Retinal pigment epithelial cell (primary cell): ENCODE data around the gene ITM2C.

Source experiments
- DNase-seq: peaks from one replicate; pipeline ENCODE4 v3.0.0-alpha.2; 2010; ENCODE audit warnings: low read depth
- H3K4me3 ChIP-seq: 2 replicates; pipeline ENCODE4 v1.5.1; 2011; ENCODE audit warnings: mild to moderate bottlenecking, low read length, control low read depth, moderate library complexity
- TF ChIP-seq, protein P1 (sequence below): conservative IDR thresholded peaks from 2 replicates; pipeline ENCODE4 v1.5.1; 2011; ENCODE audit warnings: low read depth, low read length, control low read depth, inconsistent platforms

Gene ITM2C

DNA sequence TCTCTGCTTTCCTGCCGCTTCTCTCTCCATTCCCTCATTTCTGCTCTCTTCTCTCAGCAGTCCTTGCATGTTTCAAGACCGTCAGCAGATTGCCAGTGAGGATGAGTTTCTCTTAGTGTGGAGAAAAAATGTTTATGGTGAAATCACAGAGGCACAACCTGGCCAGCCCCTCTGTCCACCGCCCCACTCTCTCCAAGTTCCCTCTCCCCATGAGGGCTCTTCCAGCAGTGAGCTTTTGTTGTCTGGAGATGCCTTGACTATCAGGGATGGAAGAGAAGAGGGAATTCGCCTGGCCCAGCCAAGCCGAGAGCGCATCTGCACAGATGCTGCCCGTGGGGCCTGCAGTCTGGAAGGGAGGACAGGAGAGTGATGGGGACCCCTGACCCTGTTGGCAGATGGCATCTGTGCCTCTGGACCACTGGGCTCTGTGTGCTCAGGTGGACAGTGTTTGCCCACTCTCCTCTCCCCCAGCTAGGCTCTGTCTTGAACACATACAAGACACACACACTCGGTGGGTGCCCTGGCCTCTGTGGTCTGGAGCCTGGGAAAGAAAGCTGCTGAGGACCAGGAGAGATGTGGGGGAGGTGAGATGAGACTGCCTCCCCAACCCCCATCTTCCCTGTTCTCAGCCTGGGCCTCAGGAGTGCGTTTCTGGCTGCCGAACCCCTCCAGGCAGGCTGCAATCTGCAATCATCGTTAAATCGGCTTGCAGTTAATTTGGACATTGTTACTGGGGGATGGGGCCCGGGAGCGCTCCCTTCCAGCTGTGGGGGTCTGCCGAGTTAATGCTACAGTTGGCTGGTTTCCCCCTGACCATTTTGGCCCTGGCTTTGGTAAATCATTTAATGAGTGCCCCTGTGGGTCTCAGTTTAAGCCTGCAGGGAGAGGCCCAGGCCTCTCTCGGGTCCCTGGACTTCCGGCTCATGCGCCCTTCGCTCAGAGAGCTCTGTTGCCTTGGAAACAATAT is 4.5 kb downstream of the ITM2C start:
- TF ChIP-seq, protein P1, sequence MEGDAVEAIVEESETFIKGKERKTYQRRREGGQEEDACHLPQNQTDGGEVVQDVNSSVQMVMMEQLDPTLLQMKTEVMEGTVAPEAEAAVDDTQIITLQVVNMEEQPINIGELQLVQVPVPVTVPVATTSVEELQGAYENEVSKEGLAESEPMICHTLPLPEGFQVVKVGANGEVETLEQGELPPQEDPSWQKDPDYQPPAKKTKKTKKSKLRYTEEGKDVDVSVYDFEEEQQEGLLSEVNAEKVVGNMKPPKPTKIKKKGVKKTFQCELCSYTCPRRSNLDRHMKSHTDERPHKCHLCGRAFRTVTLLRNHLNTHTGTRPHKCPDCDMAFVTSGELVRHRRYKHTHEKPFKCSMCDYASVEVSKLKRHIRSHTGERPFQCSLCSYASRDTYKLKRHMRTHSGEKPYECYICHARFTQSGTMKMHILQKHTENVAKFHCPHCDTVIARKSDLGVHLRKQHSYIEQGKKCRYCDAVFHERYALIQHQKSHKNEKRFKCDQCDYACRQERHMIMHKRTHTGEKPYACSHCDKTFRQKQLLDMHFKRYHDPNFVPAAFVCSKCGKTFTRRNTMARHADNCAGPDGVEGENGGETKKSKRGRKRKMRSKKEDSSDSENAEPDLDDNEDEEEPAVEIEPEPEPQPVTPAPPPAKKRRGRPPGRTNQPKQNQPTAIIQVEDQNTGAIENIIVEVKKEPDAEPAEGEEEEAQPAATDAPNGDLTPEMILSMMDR: no peak
- H3K4me3 ChIP-seq: no peak overlapping the region
- DNase-seq: no peak

DNA sequence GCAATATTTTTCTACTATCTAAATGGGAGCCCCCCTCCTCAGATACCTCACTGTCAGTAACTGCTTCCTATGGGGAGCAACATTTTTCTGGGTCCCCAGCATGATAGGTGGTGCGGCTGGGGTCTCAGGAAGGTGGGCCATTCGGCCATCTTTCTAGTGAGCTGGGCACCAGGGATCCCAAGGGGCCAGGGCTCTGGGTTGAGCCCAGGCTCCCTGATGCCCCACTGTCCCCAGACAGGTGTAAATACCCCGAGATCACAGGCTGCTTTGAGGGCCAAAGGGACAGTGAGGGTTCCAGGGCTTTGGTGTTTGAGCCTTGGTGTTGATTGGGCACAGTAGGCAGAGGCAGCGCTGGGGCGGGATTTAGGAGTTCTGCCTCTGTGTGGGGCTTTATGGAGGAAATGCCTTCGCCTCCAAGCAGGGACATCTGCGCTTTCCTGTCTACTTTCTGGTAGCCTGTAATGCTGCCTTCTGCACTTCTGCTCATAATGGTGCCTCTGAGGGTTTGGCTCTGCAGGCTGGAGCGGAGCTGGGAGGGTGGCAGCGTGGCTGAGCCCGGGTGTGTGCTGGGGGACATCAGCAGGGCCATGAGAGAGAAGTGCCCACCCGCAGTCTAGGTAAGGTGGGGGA is 5.3 kb downstream of the ITM2C start:
- TF ChIP-seq, protein P1: no peak
- H3K4me3 ChIP-seq: no peak overlapping the region
- no peak for DNase-seq

DNA sequence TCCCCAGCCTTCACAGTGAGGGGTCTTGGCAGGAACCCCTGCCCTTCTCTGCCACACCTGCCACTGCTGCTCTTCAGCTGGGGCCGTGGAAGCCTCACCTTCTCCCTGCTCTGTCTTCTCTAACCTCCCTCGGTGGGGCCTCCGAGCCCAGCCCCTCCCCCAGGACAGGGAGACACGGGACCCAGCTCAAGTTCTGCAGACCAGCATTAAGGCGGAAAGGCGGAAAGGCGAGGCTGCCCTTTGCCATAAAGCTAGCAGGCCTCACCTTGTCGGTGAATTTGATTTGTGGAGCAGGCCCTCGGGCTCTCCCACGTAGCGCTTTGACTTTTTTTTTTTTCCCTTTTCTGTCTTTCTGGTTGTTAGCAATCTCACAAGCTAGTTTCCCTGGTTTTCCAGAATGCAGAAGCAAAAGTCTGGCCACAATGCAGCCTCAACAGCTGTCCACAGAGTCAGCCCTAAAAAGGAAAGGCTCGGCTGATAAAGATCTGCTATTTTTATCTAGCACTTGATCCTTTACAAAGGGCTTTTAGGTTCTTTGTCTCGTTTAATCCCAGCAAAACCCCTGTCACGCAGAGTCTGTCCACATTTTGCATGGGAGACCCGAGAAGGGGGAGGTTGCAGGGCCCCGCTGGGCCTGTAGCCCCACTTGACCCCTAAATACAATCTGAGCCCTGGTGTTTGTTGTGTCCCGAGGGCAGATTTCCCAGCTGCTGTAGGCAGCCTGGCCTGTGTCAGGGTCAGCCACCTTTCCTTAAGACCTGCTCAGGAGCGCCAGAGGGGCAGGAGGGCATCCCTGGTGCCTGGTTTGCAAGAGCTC is 6.0 kb downstream of the ITM2C start:
- TF ChIP-seq, protein P1: no peak
- DNase-seq: no peak
- H3K4me3 ChIP-seq: no peak overlapping the region

DNA sequence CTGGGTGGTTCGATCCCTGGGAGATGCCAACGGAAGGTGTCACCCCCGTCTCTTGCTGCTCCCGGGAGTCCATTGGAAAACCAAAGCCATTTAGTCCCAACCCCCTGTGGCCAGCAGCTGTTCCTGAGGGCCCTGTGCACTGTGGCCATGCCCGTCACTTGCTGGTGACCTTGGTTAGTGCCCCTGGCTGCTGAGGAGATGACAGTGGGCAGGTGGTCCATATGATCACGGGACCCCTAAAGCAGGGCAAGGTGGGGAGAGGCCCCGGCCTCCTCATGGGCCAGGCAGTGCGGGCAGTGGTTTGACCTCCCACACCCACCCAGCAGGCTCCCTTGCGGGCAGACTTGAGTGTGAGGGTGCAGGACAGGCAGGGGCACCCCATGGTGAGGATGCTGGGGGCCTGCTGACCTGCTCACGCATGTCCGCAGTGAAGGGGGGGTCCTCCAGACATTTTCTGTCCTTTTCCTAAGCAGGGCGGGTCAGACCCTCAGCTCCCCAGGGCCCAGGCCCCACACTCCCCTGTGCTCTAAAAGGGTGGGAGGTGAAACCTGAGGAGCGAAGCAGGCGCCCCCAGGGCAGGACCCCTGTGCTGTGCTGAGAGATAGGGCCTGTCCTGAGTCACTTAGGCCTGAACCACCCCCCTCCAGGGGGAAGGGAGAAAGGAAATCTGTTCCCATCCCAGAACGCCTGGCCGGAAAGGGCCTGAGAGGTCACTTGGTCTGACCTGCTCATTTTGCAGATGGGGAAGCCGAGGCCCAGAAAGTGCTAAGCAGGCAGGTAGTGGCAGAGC is 6.8 kb downstream of the ITM2C start:
- TF ChIP-seq, protein P1: no peak
- no peak overlapping the region for H3K4me3 ChIP-seq
- no peak for DNase-seq

DNA sequence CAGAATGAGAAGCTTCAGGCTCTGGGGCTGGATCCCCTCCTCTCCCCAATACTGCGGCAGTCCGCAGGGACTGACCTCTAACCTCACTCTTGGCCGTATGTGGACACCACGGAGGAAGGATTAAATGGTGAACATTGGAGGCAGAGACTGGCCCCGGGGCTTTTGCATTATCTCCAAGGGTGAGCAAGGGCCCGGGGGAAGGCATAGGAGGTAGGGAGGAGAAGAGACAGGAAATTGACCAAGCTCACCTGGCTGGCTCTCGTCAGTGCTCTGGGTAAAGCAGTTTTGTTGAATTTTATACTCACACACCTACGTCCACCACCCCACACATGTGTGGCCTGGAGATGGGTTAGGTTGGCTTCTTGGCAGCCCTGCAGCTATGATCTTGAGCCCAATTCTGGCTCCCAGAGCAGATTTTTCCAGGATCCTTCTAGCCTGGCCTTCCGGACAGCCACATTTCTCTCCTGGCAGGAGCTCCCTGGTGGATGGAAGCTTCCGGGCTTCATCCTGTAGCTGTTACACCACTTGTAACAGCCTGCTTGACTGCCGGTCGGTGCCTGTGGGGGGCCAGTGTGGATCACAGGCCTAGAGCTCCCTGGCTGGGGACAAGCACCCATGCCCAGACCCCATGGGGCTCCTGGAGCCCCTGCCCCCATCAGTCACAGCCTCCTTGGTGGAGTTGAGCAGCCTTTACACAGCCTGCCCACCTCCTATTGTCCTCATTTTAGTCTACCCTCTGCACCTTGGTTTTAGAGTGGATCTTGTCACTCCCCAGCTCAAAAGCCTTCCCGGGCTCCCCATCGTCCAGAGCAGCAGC is 7.6 kb downstream of the ITM2C start:
- H3K4me3 ChIP-seq: no peak overlapping the region
- DNase-seq: no peak
- TF ChIP-seq, protein P1: no peak
